H7 (cell line): Measurements from ENCODE around the gene PBX1. TPM values are rescaled to one million over a fixed set of nuclear protein-coding genes. Genes with fewer than 3 reads are reported as not detected.

Experiments
- DNase-seq: peaks from one replicate; pipeline ENCODE4 v3.0.0; 2012
- H3K27me3 ChIP-seq: 2 replicates; pipeline ENCODE4 v1.6.0; 2011; ENCODE audit warnings: mild to moderate bottlenecking, low read length; ENCODE audit not compliant: control insufficient read depth, insufficient read depth
- H3K36me3 ChIP-seq: replicated peaks from 2 replicates; pipeline ENCODE4 v1.5.1; 2011; ENCODE audit warnings: low read length; ENCODE audit not compliant: control insufficient read depth, insufficient read depth
- H3K4me3 ChIP-seq: 2 replicates; pipeline ENCODE4 v1.5.1; 2011; ENCODE audit warnings: low read depth, mild to moderate bottlenecking, control low read depth, low read length, moderate library complexity; ENCODE audit not compliant: insufficient read depth
- total RNA-seq: library from RNA; depleted of rRNA; stranded (reverse); fragments of >200 nt; shearing (Covaris generic); gene quantifications from 2 replicates; pipeline ENCODE4 v1.2.3, GENCODE V29; 2014

PBX1 gene
- total RNA-seq, 1 experiment from 2014 or later = 70.5 TPM

GRCh38 chr1:164779376-164779775, 220.4 kb downstream of the PBX1 start:
- DNase-seq = no peak
- no peaks in the 10 kb centered on the region for H3K36me3 ChIP-seq
- no peaks in the 10 kb centered on the region for H3K27me3 ChIP-seq
- no peak overlapping the region for H3K4me3 ChIP-seq

DNA sequence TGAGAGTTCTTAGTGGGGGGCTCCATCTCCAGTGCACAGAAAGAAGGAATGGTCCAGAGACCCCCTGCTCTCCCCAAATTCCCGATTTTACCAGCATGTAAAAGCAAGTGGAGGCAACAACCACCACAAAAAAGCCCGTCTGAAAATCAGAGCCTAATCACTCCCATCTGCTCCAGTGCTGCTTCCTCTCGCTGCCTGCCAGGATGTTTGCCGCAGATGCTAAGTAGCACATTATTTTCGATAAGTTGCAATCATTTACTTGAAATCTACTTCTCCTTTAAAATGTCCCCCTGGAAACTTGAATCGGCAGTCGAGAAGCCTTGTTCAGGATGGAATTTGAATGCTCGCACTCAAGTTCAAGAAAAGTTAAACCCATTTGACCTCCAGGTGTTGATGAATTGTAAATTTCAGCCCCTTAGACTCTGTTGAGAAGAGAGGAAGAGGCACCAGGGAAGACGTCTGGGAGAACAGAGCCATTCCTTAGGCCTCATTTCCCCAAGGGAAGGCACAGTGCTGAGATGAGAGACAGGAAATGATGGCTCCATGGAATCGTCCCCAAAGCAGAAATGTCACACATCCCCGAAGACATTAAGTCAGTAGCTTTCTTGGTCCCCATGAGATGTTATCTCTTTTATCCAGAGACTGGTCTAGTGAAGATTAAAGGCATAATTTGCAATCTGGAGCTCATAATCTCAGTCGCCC, 221.3 kb downstream of the PBX1 start:
- DNase-seq = no peak
- Histone ChIP-seq H3K27me3 (no peaks in the 10 kb centered on the region), H3K36me3 (no peaks in the 10 kb centered on the region), H3K4me3 (no peak overlapping the region)

- Histone ChIP-seq H3K4me3 (no peak overlapping the region), H3K27me3 (no peaks in the 10 kb centered on the region), H3K36me3 (no peaks in the 10 kb centered on the region)
- no peak for DNase-seq
Observed at GRCh38 chr1:164780863-164781262, 221.9 kb downstream of the PBX1 start.

DNA sequence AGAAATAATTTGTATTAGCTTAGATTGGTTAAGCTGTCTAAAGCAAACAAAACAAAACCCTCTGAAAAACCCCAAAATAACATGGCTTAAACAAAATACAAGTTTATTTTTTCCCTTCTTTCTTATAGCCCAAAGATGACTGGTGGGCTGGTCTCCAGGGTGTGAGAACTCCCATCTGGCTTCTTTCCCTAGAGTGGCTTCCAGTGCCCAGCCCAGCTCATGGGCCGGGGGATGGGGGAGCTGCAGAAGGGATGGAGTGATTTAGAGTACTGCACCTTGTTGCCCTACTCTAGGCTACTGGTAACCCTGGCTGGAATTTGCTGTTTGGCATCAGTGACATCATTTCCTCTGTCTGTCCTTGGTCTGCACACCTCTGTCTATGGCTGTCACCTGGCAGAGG, 223.0 kb downstream of the PBX1 start:
- Histone ChIP-seq H3K36me3 (no peaks in the 10 kb centered on the region), H3K4me3 (no peak overlapping the region), H3K27me3 (no peaks in the 10 kb centered on the region)
- no peak for DNase-seq

GRCh38 chr1:164783778-164784555, 225.0 kb downstream of the PBX1 start:
- H3K27me3 ChIP-seq = no peaks in the 10 kb centered on the region
- no peak for DNase-seq
- H3K4me3 ChIP-seq = no peak overlapping the region
- H3K36me3 ChIP-seq = no peaks in the 10 kb centered on the region

DNA sequence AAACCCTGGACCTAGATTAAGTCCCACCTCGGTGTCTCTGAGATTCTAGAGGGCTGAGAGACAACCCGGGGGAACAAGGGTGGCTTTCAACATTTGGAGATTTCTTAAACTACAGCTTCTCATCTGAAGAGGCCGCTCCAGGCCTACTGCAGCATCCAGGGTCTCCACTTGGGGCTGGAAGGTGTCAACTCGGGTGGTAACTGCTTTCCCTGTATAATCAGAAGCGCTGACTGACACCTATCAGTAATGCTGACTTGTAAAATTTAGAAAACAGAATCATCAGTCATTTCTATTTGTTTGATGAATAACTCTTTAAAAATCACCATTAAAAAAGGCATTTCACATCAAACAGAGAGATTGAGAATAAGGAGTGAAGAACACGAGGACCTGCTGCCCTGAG, 226.0 kb downstream of the PBX1 start:
- H3K4me3 ChIP-seq = no peak overlapping the region
- peak; percentile 36 for DNase-seq

GRCh38 chr1:164785841-164786534, 227.0 kb downstream of the PBX1 start:
- no peak overlapping the region for H3K4me3 ChIP-seq
- no peaks in the 10 kb centered on the region for H3K27me3 ChIP-seq
- H3K36me3 ChIP-seq = no peaks in the 10 kb centered on the region
- DNase-seq = no peak

More for the DNA sequence above, 226.0 kb downstream of the PBX1 start:
- no peaks in the 10 kb centered on the region for H3K27me3 ChIP-seq
- H3K36me3 ChIP-seq = no peaks in the 10 kb centered on the region

- H3K27me3 ChIP-seq = no peaks in the 10 kb centered on the region
Observed at GRCh38 chr1:164786980-164787833, 228.2 kb downstream of the PBX1 start.

DNA sequence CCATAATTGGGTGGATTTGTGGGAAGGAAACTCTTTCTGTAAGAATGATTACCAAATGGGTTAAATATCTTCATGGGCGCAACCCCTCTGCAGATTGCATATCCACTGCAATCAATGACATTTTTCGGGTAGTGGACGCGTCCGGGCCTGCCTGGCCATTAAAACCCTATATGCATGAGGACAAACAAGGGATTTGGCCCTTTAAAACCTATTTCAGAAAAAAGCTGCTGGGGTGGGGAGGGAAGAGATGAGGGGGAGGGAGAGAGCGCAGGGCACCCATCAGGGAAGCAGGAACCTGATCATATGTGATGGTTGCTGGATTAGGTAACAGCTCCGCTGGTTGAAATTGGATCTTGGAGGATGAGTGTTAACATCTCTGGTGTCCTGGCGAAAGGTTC, 228.8 kb downstream of the PBX1 start:
- Histone ChIP-seq H3K27me3 (no peaks in the 10 kb centered on the region), H3K4me3 (no peak overlapping the region), H3K36me3 (peaks cover 2% of the 10 kb centered on the region; the same call in 1 of the 2 replicates)
- DNase-seq = no peak

More at GRCh38 chr1:164786980-164787833, 228.2 kb downstream of the PBX1 start:
- Histone ChIP-seq H3K4me3 (no peak overlapping the region), H3K36me3 (no peaks in the 10 kb centered on the region)
- peak; percentile 86 for DNase-seq

DNA sequence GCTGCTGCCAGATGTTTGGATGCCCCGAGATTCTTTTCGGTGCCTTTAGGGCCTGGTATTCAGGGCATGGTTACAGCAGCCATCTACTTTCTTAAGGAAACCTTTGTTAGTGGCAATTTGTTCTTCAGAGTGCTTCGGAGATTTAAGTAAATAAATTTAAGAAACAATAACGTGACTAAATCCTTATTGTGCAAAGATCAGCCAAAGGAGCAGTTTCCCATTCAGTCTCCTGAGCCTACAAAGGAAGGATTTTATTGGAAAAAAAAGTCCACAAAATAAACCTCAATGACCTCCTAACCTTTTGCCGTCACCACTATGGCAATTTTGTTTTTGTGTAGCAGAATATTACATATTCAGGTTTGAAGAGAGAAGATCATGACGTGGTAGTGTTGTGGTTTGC, 231.1 kb downstream of the PBX1 start:
- Histone ChIP-seq H3K36me3 (peaks cover 4% of the 10 kb centered on the region), H3K4me3 (no peak overlapping the region), H3K27me3 (0 out of 2 replicates have a peak, but pooled peaks cover 2% of the 10 kb centered on the region)
- DNase-seq = no peak

DNA sequence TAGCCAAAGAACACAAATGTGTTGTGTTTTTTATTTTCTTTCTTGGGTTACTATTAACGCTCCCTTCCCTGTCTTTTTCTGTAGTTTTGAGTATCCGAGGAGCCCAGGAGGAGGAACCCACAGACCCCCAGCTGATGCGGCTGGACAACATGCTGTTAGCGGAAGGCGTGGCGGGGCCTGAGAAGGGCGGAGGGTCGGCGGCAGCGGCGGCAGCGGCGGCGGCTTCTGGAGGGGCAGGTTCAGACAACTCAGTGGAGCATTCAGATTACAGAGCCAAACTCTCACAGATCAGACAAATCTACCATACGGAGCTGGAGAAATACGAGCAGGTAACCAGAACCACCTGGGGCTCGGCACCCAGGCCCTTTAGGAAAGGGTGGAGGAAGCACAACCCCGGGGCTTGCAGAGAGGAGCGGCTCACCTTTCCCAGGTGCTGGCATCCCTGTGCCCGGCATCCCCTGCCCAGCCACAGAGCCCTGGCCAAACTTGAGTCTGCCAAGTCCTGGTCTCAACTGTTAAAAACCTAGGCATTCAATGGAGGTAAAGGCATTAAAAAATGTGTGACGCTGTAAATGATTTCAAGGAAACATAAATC, 233.5 kb downstream of the PBX1 start:
- 0 out of 2 replicates have a peak, but pooled peaks cover 2% of the 10 kb centered on the region for H3K27me3 ChIP-seq
- peaks cover 4% of the 10 kb centered on the region for H3K36me3 ChIP-seq
- DNase-seq = no peak
- no peak overlapping the region for H3K4me3 ChIP-seq

DNA sequence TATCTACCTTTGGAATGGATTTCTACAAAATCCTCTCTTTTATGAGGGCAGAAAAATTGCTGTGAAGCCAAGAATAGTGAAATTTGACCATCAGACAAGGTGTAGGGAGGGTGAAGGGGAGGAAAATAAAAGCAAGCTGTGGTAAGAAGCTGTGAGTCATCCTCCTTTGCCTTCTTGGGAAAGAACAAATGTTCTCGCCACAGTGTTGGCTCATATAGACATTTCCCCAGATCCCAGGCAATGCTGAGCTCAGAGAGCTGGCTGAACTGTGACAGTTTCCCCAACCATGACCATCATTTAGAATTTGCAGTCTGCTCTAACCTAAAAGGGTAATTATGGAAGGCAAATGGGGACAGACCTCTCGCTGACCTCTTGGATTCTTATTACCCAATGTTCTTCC, 235.4 kb downstream of the PBX1 start:
- Histone ChIP-seq H3K27me3 (0 out of 2 replicates have a peak, but pooled peaks cover 2% of the 10 kb centered on the region), H3K4me3 (no peak overlapping the region), H3K36me3 (peaks cover 4% of the 10 kb centered on the region)
- DNase-seq = no peak

- Histone ChIP-seq H3K4me3 (no peak overlapping the region), H3K36me3 (peaks cover 9% of the 10 kb centered on the region), H3K27me3 (0 out of 2 replicates have a peak, but pooled peaks cover 2% of the 10 kb centered on the region)
- DNase-seq = no peak
Observed at GRCh38 chr1:164796916-164797315, 237.9 kb downstream of the PBX1 start.
